HG03159 (cell line): ENCODE data around the gene SLC25A29.
"Not testable (repeated sequence)": the region's sequence is repeated elsewhere in the genome, so short reads cannot be mapped to it uniquely, and the experiment has no call there.

Experiments used
- ATAC-seq: cut with Tn5 transposase; IDR thresholded peaks from one replicate; pipeline ENCODE4 v1.9.1; 2021; ENCODE audit warnings: mild to moderate bottlenecking, moderate library complexity; ENCODE audit not compliant: unreplicated experiment

The SLC25A29 gene

DNA sequence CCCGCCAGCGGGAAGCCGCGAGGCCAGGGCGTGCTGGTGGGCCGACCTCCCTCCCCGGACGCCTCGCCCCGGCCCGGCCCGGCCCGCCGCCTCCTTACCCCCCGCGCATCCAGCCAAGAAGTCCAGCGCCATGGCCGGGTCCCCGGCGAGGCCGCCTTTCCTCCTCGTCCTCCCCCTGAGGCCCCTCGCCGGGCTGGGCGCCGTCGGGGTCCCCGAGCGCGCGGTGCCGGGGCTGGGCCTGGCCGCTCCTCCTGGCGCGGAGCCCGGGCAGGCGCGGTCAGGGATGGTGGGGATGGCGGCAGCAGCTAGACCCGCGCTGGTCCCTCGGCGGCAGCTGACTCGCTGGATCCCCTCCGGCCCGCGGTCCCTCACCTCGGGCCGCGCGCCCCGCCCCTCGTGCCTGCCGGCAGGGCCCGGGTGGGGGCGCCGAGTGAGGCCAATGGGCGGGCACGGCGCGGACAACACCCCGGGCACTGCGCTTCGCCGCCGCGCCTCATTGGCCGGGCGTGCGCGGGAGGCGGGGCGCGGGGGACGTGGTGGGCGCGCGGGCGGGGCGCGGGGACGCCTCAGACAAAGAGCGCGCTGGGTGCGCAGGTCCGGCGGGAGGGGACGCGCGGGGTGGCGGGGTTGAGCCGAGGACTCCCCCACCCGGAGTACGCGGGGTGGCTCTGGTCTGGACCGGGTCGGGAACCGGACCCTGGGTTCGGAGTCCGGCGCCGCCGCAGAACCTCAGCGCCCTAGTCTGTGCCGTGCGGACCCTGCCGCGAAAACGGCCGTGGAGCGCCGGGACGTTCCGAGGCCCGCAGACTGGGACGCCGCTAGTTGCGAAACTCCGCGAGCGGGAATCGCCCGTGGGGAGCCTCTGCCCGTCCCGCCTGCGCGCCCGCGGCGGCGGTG lies at the start of gene SLC25A29:
Gene SLC25A29, minus strand, starts transcription at position 344 of the 897 bp plus-strand sequence. Its CDS starts 212 bp downstream, at position 132.
- peak; percentile 78 for ATAC-seq

- ATAC-seq = no peak
Observed at GRCh38 chr14:100350986-100351385, 44.7 kb upstream of the SLC25A29 start.

DNA sequence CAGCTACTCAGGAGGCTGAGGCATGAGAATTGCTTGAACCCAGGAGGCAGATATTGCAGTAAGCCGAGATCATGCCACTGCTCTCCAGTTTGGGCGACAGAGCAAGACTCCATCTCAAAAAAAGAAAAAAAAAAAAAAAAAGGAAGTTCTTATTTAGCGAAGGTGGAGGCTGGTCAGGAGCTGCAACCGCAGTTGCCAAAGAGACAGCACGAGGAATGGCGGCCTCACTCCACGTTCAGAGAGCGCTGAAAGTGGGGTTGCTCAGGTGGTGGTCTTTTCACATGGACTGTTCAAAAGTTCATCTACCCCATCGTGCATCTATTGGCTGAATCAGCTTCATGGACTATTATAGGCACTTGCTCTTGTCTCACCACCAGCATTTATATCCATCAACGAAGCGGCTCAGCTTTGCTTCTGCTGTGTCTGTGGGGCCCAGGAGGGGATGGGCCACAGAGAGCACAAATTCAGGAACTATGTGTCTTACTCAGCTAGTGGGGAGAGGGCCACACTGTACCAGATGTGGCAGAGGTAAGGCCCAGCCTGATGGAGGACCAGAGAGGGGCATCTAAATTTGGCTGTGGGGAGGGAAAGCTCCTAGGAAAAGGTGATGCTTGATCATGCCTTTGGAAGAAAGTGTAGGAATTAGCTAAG lies 44.2 kb upstream of the SLC25A29 start:
- ATAC-seq = no peak

DNA sequence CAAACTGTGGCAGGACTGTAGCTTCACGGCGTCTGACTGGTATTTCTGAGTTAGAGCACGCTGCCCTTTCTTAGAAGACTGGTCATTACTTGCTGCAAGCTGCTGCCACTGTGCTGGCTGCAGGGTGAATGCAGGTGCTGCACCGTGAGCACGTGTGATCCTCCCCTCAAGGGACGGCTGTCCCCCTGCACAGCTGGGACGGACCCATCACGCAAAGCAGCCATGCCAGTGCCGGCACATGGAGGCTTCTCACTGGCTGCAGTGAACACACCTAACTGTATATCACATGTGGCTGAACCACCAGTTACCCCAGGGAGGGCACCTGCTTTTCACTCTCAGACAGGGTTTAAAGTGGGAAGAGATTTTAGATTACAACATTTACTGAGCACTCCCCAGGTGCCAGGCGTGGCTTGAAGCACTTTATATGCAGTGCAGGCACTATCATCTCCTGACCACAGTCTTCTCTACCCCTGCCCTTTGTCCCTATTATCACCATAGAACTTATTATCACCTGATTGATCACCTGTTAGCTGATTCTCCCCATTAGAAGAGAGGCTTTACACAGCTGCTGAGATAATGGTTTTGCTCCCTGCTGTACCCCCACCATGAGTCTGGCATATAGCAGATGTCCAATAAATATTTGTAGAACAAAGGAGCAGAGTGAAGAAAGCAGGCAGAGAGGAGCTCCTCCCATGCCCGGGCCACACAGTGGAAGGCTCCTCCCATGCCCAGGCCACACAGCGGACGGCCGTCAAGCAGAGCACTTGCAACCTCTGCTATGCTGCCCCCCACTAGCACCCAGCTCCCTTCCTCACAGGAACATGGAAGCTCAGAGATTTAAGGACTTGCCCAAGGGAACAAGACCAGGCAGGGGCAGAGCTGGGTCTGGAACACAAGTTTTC lies 42.8 kb upstream of the SLC25A29 start:
- ATAC-seq = no peak

DNA sequence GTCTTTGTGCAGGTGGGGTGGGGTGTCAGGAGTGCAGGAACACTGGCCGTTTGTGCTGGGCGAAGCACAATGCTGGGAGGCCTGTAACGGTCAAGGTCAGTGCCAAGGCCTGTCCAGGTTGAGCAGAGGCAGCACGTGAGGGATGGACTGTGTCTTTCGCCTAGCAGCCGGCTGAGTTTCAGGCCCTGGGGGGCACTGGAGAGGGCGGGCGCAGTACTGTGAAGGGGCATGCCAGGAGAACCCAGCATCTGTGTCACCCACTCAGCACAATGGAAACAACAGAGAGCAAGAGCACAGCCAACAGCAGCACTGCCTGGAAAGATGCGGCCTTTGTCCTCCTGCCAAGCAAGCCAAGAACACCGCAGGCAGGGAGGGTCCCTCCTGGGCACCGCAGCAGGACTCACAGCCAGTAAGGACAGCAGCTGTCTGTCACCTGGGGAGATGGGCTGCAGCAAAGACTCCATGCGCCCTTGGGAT lies 42.0 kb upstream of the SLC25A29 start:
- ATAC-seq = no peak

GRCh38 chr14:100346306-100347091 lies 40.3 kb upstream of the SLC25A29 start:
- ATAC-seq = no peak

- no peak for ATAC-seq
Observed at GRCh38 chr14:100345711-100346110, 39.5 kb upstream of the SLC25A29 start.

DNA sequence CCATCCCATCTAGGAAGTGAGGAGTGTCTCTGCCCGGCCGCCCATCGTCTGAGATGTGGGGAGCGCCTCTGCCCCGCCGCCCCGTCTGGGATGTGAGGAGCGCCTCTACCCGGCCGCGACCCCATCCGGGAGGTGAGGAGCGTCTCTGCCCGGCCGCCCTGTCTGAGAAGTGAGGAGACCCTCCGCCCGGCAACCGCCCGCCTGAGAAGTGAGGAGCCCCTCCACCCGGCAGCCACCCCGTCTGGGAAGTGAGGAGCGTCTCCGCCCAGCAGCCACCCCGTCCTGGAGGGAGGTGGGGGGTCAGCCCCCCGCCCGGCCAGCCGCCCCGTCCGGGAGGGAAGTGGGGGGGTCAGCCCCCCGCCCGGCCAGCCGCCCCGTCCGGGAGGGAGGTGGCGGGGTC lies 38.4 kb upstream of the SLC25A29 start:
- not testable (repeated sequence) for ATAC-seq

GRCh38 chr14:100342826-100343225 lies 36.6 kb upstream of the SLC25A29 start:
- ATAC-seq = not testable (repeated sequence)

GRCh38 chr14:100342195-100342594 lies 36.0 kb upstream of the SLC25A29 start:
- ATAC-seq = no peak

DNA sequence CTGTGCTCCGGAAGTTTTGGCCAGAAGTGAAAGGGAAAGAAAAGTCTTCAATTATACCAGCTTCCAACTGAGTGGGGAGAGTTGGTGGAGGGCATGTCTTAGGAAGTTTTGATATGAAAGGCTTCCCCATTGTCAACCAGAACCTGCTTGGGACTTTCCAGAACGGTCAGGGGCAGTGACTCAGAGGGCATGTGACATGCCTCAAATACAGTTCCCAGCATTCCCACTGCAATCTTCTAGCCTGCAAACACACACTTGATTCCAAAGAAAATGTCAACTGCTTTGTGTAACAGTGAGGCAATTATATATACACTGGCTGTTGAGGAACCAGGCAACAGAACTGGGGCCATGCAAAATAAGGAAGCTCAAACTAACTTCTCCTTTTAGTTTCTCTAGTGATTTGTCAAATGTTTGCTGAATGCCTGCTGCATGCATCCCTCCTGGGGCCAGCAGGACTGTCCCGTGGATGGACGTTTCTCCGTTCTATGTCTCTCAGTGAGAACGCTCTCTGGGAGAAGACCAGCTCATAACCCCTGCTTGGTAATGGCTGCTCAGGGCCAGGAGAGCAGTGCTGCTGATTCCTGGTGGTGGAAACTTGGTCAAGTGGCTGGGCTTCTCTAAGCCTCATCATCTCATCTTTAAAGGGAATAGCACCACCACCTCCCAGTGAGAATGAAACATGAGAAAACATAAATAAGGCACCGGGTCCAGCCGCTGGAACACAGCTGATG lies 35.2 kb upstream of the SLC25A29 start:
- peak; percentile 63 for ATAC-seq

DNA sequence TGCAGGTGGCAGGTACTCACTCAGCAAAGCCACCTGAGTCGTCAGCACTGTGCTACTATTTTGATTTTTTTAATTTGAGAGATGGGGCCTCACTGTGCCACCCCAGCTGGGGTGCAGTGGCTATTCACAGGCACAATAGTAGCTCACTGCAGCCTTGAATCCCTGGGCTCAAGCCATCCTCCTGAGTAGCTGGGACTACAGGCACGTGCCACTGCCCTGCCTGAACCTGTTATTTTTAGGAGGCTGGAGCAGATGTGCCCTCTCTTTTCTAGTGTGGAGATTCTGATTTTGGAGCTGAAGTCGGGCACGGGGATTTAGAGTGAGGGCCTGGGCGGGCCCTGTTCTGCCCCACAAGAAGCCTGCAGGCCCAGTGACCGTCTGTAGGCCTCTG lies 34.2 kb upstream of the SLC25A29 start:
- ATAC-seq = no peak

GRCh38 chr14:100339766-100340422 lies 33.6 kb upstream of the SLC25A29 start:
- ATAC-seq = no peak

GRCh38 chr14:100336618-100337530 lies 30.6 kb upstream of the SLC25A29 start:
- ATAC-seq = no peak

DNA sequence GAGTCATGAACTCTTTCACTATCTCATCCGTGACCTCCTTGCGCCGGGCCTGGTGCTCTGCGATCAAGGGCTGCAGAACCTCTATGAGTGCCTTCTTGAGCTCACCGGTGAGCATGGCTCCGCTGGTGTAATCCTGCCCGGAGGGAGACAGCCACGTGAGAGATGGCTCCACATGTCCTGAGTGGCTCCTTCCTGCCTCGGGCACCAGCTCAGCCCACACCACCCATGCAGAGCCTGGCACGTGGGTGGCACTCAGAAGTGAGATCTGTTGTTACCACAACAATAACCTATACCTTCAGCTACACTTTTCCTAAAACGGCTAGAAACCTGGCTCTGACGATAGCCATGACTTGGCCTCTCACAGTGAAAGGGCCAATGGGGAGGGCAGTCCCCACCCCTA lies 28.7 kb upstream of the SLC25A29 start:
- ATAC-seq = no peak

DNA sequence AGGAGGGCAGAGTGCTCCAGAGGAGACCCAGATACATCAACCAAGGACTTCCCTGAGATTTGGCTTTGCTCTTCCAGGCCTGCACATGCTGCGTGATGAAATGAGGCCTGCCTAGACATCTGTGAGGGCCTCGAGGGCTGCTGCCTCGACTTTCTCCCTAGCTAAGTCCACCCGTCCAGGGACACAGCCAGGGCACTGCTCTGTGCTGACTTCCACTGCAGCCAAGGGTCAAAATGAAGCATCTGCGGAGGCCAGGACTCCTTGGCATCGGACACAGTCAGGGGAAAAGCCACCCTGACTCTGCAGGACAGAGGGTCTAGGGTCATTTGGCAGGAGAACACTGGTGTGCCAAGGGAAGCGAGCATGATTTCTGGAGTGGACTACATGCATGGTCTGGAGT lies 27.6 kb upstream of the SLC25A29 start:
- no peak for ATAC-seq

DNA sequence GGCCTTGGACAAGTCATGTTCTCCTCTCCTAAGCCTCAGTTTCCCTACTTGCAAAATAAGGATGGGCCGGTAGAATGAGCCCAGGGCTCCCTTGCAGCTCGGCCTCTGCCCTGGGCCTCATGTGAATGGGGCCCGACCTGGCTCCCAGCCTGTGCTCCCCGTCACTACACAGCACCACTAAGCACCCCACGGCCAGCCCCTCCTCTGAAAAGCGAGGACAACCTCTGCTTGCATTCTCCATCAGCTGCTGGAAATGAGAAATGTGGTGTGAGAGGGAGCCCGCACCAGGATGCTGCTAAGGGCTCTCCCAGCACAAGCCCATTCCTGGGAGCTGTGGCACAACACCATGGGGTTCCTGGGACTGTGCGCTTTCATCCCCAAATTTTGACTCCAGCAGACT lies 27.1 kb upstream of the SLC25A29 start:
- ATAC-seq = no peak

- peak; percentile 51 for ATAC-seq
Observed at GRCh38 chr14:100332797-100333196, 26.6 kb upstream of the SLC25A29 start.
